Stimulated activated CD8-positive, alpha-beta memory T cell treated with anti-CD3 and anti-CD28 coated beads, Interleukin-2, amount 100 ng/mL, for 1 hour (primary cell): ENCODE measurements around the gene SNAP47.

Source experiments
- DNase-seq, 2 donors: peaks; one replicate each; pipeline ENCODE4 v3.0.0-alpha.2; 2020; ENCODE audit warnings: low read depth in 2 of 2

The SNAP47 gene

DNA sequence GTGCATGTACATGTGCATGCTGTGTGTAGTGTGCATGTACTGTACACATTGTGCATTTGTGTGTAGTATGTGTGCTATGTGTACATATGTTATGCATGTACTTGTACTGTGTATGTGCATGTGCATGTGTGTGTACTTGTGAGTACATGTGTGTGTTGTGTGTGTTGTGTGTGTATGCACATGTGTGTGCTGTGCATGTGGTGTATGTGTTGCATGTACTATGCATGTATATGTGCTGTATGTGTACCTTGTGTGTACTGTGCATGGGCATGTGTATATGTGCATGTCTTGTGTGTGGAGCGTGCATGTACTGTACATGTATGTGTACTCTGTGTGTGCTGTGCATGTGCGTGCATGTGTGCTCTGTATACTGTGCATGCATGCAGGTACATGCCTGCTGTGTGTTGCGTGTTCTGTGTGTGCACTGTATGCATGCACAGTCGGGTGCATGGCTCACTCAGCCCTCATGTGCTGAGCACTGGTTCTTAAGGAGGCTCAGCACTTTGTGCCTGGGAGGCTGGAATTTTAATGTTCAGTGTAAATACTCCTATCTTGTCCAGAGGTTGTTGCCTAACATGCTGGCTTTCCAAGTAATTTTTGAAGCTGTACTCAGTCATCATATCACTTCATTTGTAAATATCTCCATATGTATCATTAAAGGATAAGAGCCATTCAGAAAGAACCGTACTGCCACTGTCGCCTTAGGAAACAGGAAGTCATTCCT, 32.3 kb downstream of the SNAP47 start:
- DNase-seq = no peak

GRCh38 chr1:227768125-227768439, 32.8 kb downstream of the SNAP47 start:
- no peak for DNase-seq

DNA sequence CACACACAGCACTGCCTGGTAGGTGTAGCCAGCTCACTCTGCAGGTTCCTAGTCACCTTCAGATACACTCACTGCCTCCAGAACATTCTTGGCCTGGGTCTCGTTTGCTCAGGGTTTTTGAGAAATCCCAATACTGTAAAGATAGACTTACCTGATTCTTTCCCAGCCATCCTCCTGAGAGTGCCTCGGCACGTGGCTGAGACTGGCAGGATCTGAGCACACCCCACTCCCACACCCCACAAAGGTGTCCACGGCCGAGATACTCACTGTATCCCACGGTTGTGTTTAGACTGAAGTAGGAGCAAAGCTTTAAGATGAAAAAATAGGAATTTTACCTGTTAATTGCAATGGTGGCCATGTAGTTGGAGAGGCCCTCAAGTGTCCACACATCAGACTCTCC, 33.4 kb downstream of the SNAP47 start:
- DNase-seq = no peak

GRCh38 chr1:227769047-227769935, 34.1 kb downstream of the SNAP47 start:
- DNase-seq = no peak

- no peak for DNase-seq
These were observed 34.8 kb downstream of the SNAP47 start for GRCh38 chr1:227769936-227770494.

DNA sequence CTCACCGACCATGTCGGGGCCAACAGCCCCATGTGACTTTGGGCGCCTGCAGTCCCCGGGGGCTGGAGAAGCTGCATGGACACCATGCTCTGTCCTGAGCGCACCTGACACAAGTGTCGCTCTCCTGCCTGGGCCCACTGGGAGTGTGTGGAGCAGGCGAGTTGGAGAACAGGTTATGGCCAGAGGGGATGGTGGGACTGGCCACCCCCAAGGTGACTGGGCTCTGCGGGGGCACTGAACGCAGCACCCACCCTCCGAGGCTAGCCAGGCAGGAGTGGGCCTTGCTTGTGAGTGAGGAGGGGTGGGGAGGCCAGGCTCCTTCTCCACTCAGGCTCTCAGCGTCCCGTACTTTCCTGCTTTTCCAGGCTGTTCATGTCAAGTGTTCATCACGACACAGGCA, 35.6 kb downstream of the SNAP47 start:
- no peak for DNase-seq

DNA sequence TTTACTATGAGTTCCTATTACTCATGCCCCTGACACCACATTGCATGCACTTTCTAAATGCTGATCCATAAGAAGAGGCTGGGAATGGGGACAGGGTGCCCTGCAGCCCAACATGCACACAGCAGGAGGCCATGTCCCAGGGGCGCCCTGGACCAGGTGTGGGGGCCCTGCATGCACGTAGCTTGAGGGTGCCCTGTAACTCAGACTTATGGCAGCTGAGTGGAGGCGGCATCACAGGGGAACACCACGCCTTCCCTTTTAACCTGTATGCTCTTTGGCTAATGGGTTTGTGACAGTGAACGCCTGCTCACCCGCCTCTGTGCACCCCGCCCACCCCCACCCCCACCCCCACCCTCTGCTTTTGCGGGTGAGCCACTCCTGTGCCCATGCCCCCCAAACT, 36.1 kb downstream of the SNAP47 start:
- DNase-seq = no peak

- DNase-seq = no peak
These were observed 36.5 kb downstream of the SNAP47 start for GRCh38 chr1:227771771-227772170.

- no peak for DNase-seq
These were observed 38.3 kb downstream of the SNAP47 start for GRCh38 chr1:227773558-227773957.

DNA sequence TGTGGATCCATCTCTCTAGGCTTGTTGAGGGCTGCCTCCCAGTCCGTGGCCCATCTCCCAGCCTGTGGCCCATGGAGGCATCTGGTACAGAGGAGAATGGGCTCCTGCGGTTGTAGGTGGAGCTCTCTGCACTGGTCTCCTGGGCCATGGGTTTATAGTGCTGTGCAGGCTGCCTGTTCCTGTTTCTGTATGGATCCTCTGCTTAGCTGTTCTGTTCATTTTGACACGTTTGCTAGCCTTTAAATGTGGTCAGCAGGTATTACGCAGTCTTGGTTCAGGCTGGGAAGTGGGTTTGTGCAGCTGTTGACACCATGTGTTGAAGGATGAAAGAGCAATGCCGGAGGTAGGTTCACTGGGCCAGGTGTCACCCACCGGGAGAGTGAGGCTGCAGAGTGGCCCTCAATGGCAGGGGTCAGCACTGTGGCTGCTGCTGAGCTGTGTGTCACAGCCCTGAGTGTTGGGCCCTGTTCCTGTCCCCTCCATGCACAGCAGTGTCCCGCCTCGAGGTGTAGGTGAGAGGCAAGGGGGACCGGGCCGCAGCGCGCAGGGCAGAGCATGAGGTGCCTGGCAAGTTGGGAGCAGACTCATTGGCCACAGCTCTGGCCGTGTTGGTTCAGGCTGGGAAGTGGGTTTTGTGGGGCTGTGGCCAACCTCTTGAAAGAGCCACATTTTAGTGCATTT, 39.0 kb downstream of the SNAP47 start:
- DNase-seq = no peak

DNA sequence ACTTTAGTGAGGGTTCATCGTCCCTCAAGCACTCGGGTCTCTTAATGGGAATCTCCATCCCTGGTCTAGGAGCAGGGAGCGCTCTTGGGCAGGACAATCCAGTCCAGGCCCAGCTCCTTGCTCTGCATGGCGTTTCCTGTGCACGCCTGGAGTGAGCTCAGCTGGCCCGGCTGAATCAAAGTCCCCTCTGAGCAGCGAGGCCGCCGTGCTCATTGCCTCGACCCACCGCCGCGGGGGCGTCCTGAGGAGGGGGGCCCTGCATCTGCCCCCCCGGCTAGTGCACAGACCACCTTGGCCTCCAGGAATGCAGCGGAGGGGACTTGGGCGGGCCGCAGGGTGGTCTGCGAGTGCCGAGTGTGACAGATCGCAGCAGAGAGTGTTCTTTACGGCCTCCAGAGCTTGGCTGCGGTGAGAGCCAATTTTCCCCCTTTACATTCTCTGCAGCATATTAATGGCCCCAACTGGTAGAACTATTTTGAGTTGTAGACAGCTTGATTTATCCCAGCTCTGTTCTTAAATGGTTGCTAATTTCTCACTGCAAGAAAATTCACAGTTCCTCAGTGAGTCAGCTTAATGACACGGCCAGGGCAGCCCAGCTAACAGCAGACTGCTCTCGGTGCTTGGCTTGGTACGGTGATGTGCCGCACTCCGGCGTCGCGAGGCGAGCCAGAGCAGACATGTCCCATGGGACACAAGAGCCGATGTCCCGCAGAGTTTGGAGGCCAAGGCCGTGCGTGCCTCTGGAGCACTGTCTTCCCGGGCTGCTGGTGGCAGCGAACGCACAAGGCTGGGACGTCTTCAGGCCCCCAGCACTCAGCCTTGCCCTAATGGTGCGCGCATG, 39.8 kb downstream of the SNAP47 start:
- no peak for DNase-seq

GRCh38 chr1:227775841-227776240, 40.6 kb downstream of the SNAP47 start:
- DNase-seq = no peak

- no peak for DNase-seq
These were observed 41.1 kb downstream of the SNAP47 start for GRCh38 chr1:227776331-227776771.

DNA sequence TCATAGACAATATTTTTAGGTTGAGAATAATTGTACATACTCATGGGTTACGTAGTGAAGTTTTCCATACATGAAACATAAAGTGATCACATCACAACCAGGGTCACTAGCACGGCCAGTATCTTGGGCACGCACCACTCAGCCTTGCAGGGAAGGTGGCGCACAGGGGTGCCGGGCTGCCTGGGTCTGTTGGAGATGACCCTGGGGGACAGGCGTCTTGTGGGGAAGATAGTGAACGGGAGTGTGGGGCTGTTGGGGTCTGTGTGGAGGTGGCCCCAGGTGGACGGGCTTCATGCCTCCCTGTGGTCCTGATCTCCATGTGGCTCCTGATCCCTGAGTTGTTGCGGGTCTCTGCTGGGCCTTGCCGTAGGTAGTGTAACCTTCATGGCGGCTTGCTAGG, 41.9 kb downstream of the SNAP47 start:
- DNase-seq = no peak

GRCh38 chr1:227777646-227778045, 42.4 kb downstream of the SNAP47 start:
- no peak for DNase-seq

GRCh38 chr1:227778401-227778947, 43.2 kb downstream of the SNAP47 start:
- DNase-seq = no peak

DNA sequence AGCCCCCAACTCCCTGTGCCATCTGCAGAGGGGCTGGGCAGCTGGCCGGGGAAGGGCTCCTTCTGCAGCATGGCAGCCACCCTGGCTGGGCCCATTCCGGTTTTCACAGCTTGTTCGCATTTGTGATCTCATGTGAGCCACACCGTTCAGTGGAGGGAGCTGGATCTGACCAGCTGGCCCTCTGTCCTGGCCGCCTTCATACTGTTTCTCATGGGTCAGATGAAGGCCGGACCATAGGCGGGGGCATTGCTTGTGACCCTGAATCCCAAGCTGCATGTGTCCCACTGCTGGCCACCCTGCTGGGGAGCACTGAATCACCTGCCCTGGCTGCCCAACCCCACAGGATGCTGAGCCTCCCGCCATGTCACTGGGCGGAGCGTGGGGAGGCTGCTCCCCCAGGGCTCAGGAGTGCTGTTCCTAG, 43.8 kb downstream of the SNAP47 start:
- no peak for DNase-seq

DNA sequence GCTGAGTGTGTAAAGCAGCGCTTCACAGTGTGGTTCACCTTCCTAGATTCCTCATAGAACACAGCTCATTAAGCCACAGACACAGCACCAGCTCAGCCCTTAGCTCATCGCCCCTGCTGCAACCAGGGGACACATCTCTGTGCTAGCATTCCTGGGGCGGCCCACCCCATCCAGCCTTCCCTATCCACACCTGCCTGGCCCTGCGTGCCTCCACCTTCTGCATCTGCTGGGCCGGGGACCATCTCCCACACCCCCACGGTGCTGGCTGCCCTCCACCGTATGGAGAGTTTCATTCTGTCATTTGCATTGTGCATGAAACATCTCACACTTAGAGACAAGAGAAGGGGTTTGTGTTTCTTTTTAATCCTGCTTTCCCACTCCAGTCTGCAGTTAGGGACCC, 44.5 kb downstream of the SNAP47 start:
- DNase-seq = no peak

- DNase-seq = no peak
These were observed 45.1 kb downstream of the SNAP47 start for GRCh38 chr1:227780101-227781044.
